T-helper 1 cell treated with Interleukin-12 subunit alpha and Interleukin-12 subunit beta and Interleukin-4 antibody, amounts not matched to agents 30 μg/mL and 1 μg/mL, for 36 hours (primary cell): Measurements from ENCODE around the gene ITGA4.
"Not testable (repeated sequence)": the region's sequence is repeated elsewhere in the genome, so short reads cannot be mapped to it uniquely, and the experiment has no call there.

Experiments
- H3K27ac Mint-ChIP-seq: one replicate; pipeline ENCODE4 v1.8.0; 2021; ENCODE audit warnings: mild to moderate bottlenecking, mixed read lengths
- H3K27me3 Mint-ChIP-seq: one replicate; pipeline ENCODE4 v1.8.0; 2021; ENCODE audit warnings: low read depth, mixed read lengths
- H3K36me3 Mint-ChIP-seq: one replicate; pipeline ENCODE4 v1.8.0; 2021; ENCODE audit warnings: low read depth, mixed read lengths
- H3K4me1 Mint-ChIP-seq: one replicate; pipeline ENCODE4 v1.8.0; 2021; ENCODE audit warnings: low read depth, mixed read lengths
- H3K4me3 Mint-ChIP-seq: one replicate; pipeline ENCODE4 v1.8.0; 2021; ENCODE audit warnings: mild to moderate bottlenecking, moderate library complexity, mixed read lengths
- H3K9me3 Mint-ChIP-seq: one replicate; pipeline ENCODE4 v1.8.0; 2021; ENCODE audit warnings: mixed read lengths

Gene ITGA4

GRCh38 chr2:181444654-181445053 lies 12.5 kb upstream of the ITGA4 start:
- H3K4me1 Mint-ChIP-seq, result peaks cover 16% of the 10 kb centered on the region
- no peaks in the 10 kb centered on the region for H3K27me3 Mint-ChIP-seq
- peaks cover 10% of the 10 kb centered on the region for H3K9me3 Mint-ChIP-seq
- no peak overlapping the region for H3K4me3 Mint-ChIP-seq
- peaks cover 3% of the 10 kb centered on the region for H3K36me3 Mint-ChIP-seq
- no peak overlapping the region for H3K27ac Mint-ChIP-seq

GRCh38 chr2:181446985-181447384 lies 10.2 kb upstream of the ITGA4 start:
- peaks cover 16% of the 10 kb centered on the region for H3K4me1 Mint-ChIP-seq
- H3K27me3 Mint-ChIP-seq, result no peaks in the 10 kb centered on the region
- peak overlapping the region; percentile 5 for H3K27ac Mint-ChIP-seq
- H3K36me3 Mint-ChIP-seq, result peaks cover 5% of the 10 kb centered on the region
- peaks cover 12% of the 10 kb centered on the region for H3K9me3 Mint-ChIP-seq
- H3K4me3 Mint-ChIP-seq, result peak overlapping the region; percentile 2

GRCh38 chr2:181449278-181449677 lies 7.9 kb upstream of the ITGA4 start:
- H3K27me3 Mint-ChIP-seq, H3K36me3 Mint-ChIP-seq, H3K27ac Mint-ChIP-seq, H3K4me3 Mint-ChIP-seq: not testable (repeated sequence)
- peaks cover 13% of the 10 kb centered on the region for H3K9me3 Mint-ChIP-seq
- H3K4me1 Mint-ChIP-seq, result peaks cover 17% of the 10 kb centered on the region

GRCh38 chr2:181454686-181455450 lies 2.3 kb upstream of the ITGA4 start:
- Mint-ChIP-seq H3K27me3 (no peaks in the 10 kb centered on the region), H3K36me3 (peaks cover 20% of the 10 kb centered on the region), H3K27ac (peak overlapping the region; percentile 86), H3K9me3 (peaks cover 3% of the 10 kb centered on the region), H3K4me3 (peak overlapping the region; percentile 49), H3K4me1 (peaks cover 35% of the 10 kb centered on the region)

GRCh38 chr2:181456660-181457120 lies 496 bp upstream of the ITGA4 start:
- peak overlapping the region; percentile 94 for H3K4me3 Mint-ChIP-seq
- no peaks in the 10 kb centered on the region for H3K27me3 Mint-ChIP-seq
- peaks cover 28% of the 10 kb centered on the region for H3K36me3 Mint-ChIP-seq
- H3K27ac Mint-ChIP-seq, result peak overlapping the region; percentile 93
- H3K9me3 Mint-ChIP-seq, result peaks cover 3% of the 10 kb centered on the region
- H3K4me1 Mint-ChIP-seq, result peaks cover 51% of the 10 kb centered on the region

DNA sequence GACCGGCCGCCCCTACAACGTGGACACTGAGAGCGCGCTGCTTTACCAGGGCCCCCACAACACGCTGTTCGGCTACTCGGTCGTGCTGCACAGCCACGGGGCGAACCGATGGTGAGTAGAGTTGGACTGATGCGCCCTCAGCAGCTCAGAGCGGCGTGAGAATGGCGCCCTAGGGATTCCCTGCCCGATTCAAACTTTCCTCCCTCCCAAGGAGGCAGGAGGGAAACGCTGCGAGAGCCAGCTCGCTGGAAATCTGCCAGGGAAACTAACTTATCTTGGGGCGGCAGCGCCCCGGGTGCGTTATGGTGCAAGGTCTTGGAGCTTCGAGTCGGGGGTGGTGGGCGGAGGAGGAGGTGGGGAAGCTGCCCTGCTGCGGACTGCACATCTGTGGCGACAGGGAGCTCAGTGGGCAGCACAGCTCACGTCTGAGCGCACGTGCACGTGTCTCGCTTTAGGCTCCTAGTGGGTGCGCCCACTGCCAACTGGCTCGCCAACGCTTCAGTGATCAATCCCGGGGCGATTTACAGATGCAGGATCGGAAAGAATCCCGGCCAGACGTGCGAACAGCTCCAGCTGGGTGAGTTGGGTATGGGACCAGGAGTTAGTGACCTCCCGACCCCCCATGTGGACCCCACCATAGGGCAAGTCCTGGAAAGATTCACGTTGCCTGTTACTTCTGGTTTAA lies 697 bp downstream of the ITGA4 start:
- Mint-ChIP-seq H3K9me3 (no peaks in the 10 kb centered on the region), H3K27me3 (no peaks in the 10 kb centered on the region), H3K27ac (peak overlapping the region; percentile 93), H3K36me3 (peaks cover 26% of the 10 kb centered on the region), H3K4me3 (peak overlapping the region; percentile 94), H3K4me1 (peaks cover 57% of the 10 kb centered on the region)

DNA sequence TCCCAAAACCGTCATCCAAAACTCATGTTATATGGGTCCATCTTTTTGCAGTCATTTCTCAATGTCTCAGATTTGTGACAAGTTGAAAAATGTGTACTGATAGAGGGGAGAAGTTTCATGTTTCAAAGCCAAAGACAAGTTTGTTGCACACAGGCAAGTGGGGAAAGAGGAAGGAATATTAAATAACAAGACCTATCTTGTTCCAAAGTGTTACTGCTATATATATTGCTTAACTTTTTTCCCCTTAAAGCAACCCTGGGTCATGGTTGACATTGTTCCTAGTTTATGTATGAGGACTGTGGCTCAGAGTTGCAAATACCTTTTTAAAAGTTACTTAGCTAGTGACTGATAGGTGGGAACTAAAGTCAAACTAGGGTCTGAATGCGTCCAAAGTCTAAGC lies 1.7 kb downstream of the ITGA4 start:
- H3K27me3 Mint-ChIP-seq, result no peaks in the 10 kb centered on the region
- peaks cover 67% of the 10 kb centered on the region for H3K4me1 Mint-ChIP-seq
- H3K36me3 Mint-ChIP-seq, result peaks cover 34% of the 10 kb centered on the region
- H3K4me3 Mint-ChIP-seq, result peak overlapping the region; percentile 94
- H3K27ac Mint-ChIP-seq, result peak overlapping the region; percentile 93
- H3K9me3 Mint-ChIP-seq, result no peaks in the 10 kb centered on the region

DNA sequence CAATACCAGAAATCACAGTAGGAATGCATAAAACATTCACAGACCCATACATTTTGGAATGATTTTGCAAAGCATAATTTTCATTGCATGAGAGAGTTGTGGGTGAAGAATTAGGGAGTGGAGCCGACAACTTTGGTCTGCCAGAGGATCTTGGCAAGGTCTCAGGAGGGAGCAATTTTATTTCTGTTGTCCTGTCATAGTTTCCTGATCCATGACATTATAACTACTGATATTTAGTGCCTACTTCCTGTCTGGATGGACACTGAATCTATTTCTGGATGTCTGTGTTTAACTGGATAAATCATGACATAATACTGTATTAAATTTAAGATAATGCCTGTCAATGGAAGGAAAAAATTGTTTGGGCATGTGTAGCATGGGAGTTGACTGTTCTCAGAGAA lies 2.4 kb downstream of the ITGA4 start:
- Mint-ChIP-seq H3K4me3 (peak overlapping the region; percentile 94), H3K27me3 (no peaks in the 10 kb centered on the region), H3K36me3 (peaks cover 41% of the 10 kb centered on the region), H3K9me3 (no peaks in the 10 kb centered on the region), H3K27ac (peak overlapping the region; percentile 93), H3K4me1 (peaks cover 69% of the 10 kb centered on the region)

DNA sequence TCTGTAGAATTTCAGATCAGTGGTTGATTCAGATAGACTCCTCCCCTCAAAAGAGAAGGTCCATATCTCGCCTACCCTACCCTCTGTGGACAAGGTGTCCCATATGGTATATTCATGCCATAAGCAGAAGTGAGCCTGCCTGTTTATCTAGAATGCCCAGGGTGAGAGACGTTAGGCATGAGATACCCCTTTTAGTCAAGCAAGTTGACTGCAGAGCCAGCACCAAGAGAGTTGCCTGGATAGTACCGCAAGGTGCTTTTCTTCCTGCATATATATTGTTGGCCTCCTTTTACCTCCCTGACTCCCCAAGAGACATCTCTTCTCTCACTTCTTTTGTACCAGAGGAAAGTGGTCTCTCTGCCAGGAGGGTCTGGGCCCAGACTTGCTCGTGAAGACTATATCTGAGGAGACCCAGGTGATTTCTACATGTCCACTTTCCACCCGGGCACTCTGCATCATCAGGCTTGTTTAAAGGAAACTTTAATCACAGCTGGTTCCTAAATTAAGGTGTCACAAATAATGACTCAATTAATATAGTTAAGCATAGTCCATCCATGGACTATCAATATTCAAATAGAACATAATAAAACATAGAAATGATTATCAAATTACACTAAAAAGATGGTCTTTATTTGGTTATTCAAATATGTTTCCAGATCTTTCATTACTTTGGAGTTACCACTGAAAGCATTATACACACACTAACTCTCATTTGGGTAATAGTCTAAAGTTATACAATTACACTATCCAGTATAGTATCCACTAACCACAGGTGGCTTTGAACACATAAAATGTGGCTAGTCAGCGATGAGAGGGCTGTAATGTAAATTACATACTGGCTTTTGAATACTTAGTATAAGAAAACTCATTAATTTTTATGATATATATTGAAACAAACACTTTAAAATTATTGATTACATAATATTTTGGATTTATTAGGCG lies 4.1 kb downstream of the ITGA4 start:
- H3K4me3 Mint-ChIP-seq, result peak overlapping the region; percentile 94
- peaks cover 45% of the 10 kb centered on the region for H3K36me3 Mint-ChIP-seq
- no peaks in the 10 kb centered on the region for H3K27me3 Mint-ChIP-seq
- H3K4me1 Mint-ChIP-seq, result peaks cover 64% of the 10 kb centered on the region
- peak overlapping the region; percentile 93 for H3K27ac Mint-ChIP-seq
- no peaks in the 10 kb centered on the region for H3K9me3 Mint-ChIP-seq

DNA sequence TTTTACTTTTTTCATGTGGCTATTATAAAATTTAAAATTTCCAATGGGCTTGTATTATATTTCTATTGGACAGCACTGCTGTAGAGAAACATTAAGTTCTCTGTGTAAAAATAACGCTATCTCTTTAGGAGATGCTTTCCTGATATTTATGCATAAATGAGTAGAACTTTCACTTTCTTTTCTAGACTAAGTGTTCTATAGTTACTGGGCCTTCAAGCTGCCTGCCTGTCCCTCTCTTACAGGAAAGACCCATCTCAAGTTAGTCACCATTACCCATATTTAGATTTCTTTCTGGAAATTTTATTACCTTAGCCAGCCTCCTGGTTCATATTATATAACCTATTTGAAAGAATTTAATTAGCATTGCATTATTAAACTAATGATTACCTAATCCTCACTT lies 4.8 kb downstream of the ITGA4 start:
- Mint-ChIP-seq H3K27ac (peak overlapping the region; percentile 22), H3K4me1 (peaks cover 59% of the 10 kb centered on the region), H3K4me3 (peak overlapping the region; percentile 18), H3K36me3 (peaks cover 45% of the 10 kb centered on the region), H3K9me3 (no peaks in the 10 kb centered on the region), H3K27me3 (no peaks in the 10 kb centered on the region)

DNA sequence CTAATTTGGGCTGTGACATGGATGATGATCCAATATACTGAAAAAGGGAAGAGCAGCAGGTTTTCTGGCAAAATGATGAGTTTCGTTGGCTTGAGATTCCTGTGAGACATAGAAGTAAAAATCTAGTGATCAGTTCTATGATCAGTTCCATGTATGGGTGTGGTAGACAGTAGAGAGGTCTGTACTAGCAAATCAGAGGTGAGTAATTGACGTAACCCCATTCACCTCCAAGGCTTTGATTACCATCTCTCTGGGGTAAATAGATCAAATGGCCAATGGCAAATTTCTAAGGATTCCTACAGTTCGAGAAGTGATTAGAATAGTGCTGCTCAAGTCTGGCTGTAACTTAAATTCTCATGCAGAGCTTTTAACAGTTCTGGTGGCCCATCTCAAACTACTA lies 6.4 kb downstream of the ITGA4 start:
- Mint-ChIP-seq H3K4me1 (peaks cover 73% of the 10 kb centered on the region), H3K27ac (peak overlapping the region; percentile 23), H3K4me3 (peak overlapping the region; percentile 18), H3K36me3 (peaks cover 48% of the 10 kb centered on the region), H3K9me3 (no peaks in the 10 kb centered on the region), H3K27me3 (no peaks in the 10 kb centered on the region)

GRCh38 chr2:181464966-181465365 lies 7.8 kb downstream of the ITGA4 start:
- H3K4me3 Mint-ChIP-seq, result peak overlapping the region; percentile 55
- peaks cover 72% of the 10 kb centered on the region for H3K4me1 Mint-ChIP-seq
- H3K27ac Mint-ChIP-seq, result peak overlapping the region; percentile 75
- no peaks in the 10 kb centered on the region for H3K27me3 Mint-ChIP-seq
- peaks cover 45% of the 10 kb centered on the region for H3K36me3 Mint-ChIP-seq
- no peaks in the 10 kb centered on the region for H3K9me3 Mint-ChIP-seq

DNA sequence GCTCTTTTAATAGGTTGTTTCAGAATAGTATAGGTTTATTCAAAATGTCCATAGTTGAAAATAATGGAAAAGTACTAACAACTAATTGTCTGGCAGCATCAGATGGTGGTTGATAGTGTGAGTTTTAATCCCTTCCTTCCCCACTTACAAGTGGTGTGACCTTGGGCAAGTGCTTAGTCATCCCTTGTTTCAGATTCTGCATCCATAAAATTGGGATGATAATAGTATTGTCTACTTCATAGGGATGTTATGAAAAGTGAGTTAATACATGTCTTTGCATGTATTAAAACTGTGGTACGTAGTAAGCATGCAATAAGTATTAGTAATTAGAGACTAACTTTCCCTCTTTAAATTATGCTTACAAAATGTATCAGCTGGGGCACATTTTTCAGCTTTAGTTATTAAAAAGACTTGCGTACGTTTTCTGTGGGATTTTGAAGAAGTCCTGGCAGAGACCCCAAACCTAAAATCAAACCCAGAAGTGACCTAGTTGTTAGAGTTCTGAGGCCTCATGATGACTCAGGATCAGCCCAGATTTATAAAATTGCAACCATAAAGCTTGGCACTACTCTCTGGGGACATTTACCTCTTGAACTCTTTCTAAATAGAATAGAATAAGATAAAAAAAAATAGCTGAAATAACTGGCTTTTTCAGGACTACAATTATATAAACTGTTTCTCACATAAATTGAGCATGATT lies 8.6 kb downstream of the ITGA4 start:
- no peak overlapping the region for H3K27ac Mint-ChIP-seq
- peaks cover 44% of the 10 kb centered on the region for H3K36me3 Mint-ChIP-seq
- no peaks in the 10 kb centered on the region for H3K9me3 Mint-ChIP-seq
- H3K27me3 Mint-ChIP-seq, result no peaks in the 10 kb centered on the region
- peaks cover 69% of the 10 kb centered on the region for H3K4me1 Mint-ChIP-seq
- no peak overlapping the region for H3K4me3 Mint-ChIP-seq
